Measurements from ENCODE around the gene TSGA10IP. TPM values are rescaled to one million over a fixed set of nuclear protein-coding genes. Genes with fewer than 3 reads are reported as not detected.

The TSGA10IP gene
- total and polyA plus RNA-seq, 5 donors from 2014 or later, result not detected

GRCh38 chr11:65979261-65979759 is 34.0 kb downstream of the TSGA10IP start:
- peaks cover 0 to 5% (median 0%) of the 10 kb centered on the region in 4 donors for H3K4me1 Mint-ChIP-seq
- Histone ChIP-seq H3K27ac (ENCODE audit: insufficient read depth, low read length, poor library complexity, severe bottlenecking) (no peak overlapping the region), H3K9me3 (ENCODE audit: control insufficient read depth in 2 of 2, low read length in 2 of 2) (no peaks in the 10 kb centered on the region), H3K27me3 (ENCODE audit: control insufficient read depth, insufficient read depth, low read length) (no peaks in the 10 kb centered on the region), H3K4me1 (ENCODE audit: control insufficient read depth, insufficient read depth, low read length, poor library complexity, severe bottlenecking) (no peaks in the 10 kb centered on the region), H3K4me3 (ENCODE audit: low read depth, low read length) (no peak overlapping the region), H3K36me3 (ENCODE audit: control insufficient read depth, insufficient read depth, low read length) (peaks cover 26% of the 10 kb centered on the region)
- H3K27ac Mint-ChIP-seq, result no peak overlapping the region
- H3K9me3 Mint-ChIP-seq, result peaks cover 0 to 1% (median 0%) of the 10 kb centered on the region in 7 donors
- H3K27me3 Mint-ChIP-seq, result no peaks in the 10 kb centered on the region
- ATAC-seq (ENCODE audit: low read depth in 2 of 2), result no peak
- H3K4me3 Mint-ChIP-seq, result no peak overlapping the region
- peaks cover 20% of the 10 kb centered on the region for H3K36me3 Mint-ChIP-seq
- DNase-seq, result no peak

DNA sequence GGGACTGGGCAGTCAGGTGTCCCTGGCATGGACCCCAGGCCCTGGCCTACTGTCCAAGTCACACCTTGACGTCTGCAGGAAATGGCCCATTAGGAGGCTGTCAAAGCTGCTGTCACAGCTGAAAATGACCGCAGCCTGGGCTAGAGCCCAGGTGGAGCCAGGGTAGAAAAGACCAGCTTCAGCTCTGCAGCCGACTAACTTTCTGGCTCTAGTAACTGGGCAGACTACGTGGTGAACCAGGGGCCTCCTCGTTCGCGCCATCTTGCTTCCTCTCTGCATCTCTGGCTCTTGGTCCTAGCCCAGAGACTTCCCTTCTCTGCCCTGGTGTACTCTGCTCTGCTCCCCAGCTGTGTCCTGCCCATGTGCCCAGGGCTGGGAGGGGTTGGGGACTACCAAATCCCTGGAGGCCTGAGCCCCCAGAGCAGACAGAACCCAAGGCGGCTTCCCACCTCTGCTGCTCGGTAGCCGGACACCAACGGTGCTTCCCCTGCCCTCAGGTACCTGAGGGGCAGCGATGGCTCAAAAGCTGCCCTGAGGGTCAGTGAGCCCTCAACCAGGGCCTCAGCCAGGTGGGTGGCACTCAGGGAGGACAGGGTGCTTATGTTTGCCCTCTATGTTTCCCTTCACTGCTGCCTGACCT is 35.9 kb downstream of the TSGA10IP start:
- Mint-ChIP-seq H3K4me3 (no peak overlapping the region), H3K4me1 (no peaks in the 10 kb centered on the region), H3K9me3 (peaks cover 0 to 1% (median 0%) of the 10 kb centered on the region in 7 donors), H3K36me3 (peaks cover 11% of the 10 kb centered on the region), H3K27ac (no peak overlapping the region), H3K27me3 (no peaks in the 10 kb centered on the region)
- ATAC-seq (ENCODE audit: low read depth in 2 of 2) (no peak), DNase-seq (no peak)
- H3K4me1 ChIP-seq (ENCODE audit: control insufficient read depth, insufficient read depth, low read length, poor library complexity, severe bottlenecking), result no peaks in the 10 kb centered on the region
- H3K36me3 ChIP-seq (ENCODE audit: control insufficient read depth, insufficient read depth, low read length), result peaks cover 26% of the 10 kb centered on the region
- no peak overlapping the region for H3K27ac ChIP-seq (ENCODE audit: insufficient read depth, low read length, poor library complexity, severe bottlenecking)
- H3K4me3 ChIP-seq (ENCODE audit: low read depth, low read length), result no peak overlapping the region
- no peaks in the 10 kb centered on the region for H3K27me3 ChIP-seq (ENCODE audit: control insufficient read depth, insufficient read depth, low read length)
- H3K9me3 ChIP-seq (ENCODE audit: control insufficient read depth in 2 of 2, low read length in 2 of 2), result no peaks in the 10 kb centered on the region

- H3K9me3 ChIP-seq (ENCODE audit: control insufficient read depth in 2 of 2, low read length in 2 of 2), result no peaks in the 10 kb centered on the region
- DNase-seq, result no peak
- H3K27ac Mint-ChIP-seq, result no peak overlapping the region
- H3K4me1 Mint-ChIP-seq, result no peaks in the 10 kb centered on the region
- no peak overlapping the region for H3K27ac ChIP-seq (ENCODE audit: insufficient read depth, low read length, poor library complexity, severe bottlenecking)
- ATAC-seq (ENCODE audit: low read depth in 2 of 2), result no peak
- no peaks in the 10 kb centered on the region for H3K27me3 Mint-ChIP-seq
- H3K27me3 ChIP-seq (ENCODE audit: control insufficient read depth, insufficient read depth, low read length), result no peaks in the 10 kb centered on the region
- no peak overlapping the region for H3K4me3 ChIP-seq (ENCODE audit: low read depth, low read length)
- H3K4me3 Mint-ChIP-seq, result no peak overlapping the region
- peaks cover 0 to 1% (median 0%) of the 10 kb centered on the region in 7 donors for H3K9me3 Mint-ChIP-seq
- peaks cover 8% of the 10 kb centered on the region for H3K36me3 Mint-ChIP-seq
- no peaks in the 10 kb centered on the region for H3K4me1 ChIP-seq (ENCODE audit: control insufficient read depth, insufficient read depth, low read length, poor library complexity, severe bottlenecking)
- peaks cover 19% of the 10 kb centered on the region for H3K36me3 ChIP-seq (ENCODE audit: control insufficient read depth, insufficient read depth, low read length)
These were observed 36.9 kb downstream of the TSGA10IP start for GRCh38 chr11:65981972-65982823.

GRCh38 chr11:65982824-65983588 is 37.7 kb downstream of the TSGA10IP start:
- H3K4me3 ChIP-seq (ENCODE audit: low read depth, low read length), result no peak overlapping the region
- no peak overlapping the region for H3K27ac ChIP-seq (ENCODE audit: insufficient read depth, low read length, poor library complexity, severe bottlenecking)
- H3K36me3 ChIP-seq (ENCODE audit: control insufficient read depth, insufficient read depth, low read length), result peaks cover 11% of the 10 kb centered on the region
- no peaks in the 10 kb centered on the region for H3K9me3 ChIP-seq (ENCODE audit: control insufficient read depth in 2 of 2, low read length in 2 of 2)
- H3K4me1 Mint-ChIP-seq, result peaks cover 0 to 2% (median 0%) of the 10 kb centered on the region in 4 donors
- H3K27me3 Mint-ChIP-seq, result no peaks in the 10 kb centered on the region
- H3K9me3 Mint-ChIP-seq, result peaks cover 0 to 1% (median 0%) of the 10 kb centered on the region in 7 donors
- ATAC-seq (ENCODE audit: low read depth in 2 of 2), result no peak
- H3K4me1 ChIP-seq (ENCODE audit: control insufficient read depth, insufficient read depth, low read length, poor library complexity, severe bottlenecking), result no peaks in the 10 kb centered on the region
- H3K27ac Mint-ChIP-seq, result peak overlapping the region in 1 of 3 donors; percentile 31
- no peak overlapping the region for H3K4me3 Mint-ChIP-seq
- no peaks in the 10 kb centered on the region for H3K27me3 ChIP-seq (ENCODE audit: control insufficient read depth, insufficient read depth, low read length)
- H3K36me3 Mint-ChIP-seq, result peaks cover 8% of the 10 kb centered on the region
- DNase-seq, result no peak

DNA sequence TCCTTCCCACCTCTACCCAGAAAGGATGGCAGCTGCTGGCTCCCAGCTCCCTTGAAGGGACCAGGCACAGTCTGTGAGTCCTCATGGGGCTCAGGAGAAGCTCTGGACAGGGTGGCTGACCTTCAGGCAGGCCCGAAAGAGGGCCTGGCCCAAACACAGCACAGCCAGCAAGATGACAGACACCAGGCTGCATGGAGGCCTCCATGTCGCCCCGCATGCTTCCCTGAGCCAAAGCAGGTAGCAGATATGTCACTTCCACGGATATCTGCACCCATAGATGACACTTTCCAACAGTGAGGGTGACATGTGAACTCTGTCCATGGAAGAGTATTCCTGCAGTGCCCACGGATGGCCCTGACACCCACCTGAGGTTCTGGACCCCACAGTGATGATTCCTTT is 38.3 kb downstream of the TSGA10IP start:
- Mint-ChIP-seq H3K4me1 (peaks cover 0 to 3% (median 0%) of the 10 kb centered on the region in 4 donors), H3K4me3 (no peak overlapping the region), H3K27ac (no peak overlapping the region), H3K36me3 (peaks cover 8% of the 10 kb centered on the region), H3K9me3 (peaks cover 0 to 1% (median 0%) of the 10 kb centered on the region in 7 donors), H3K27me3 (no peaks in the 10 kb centered on the region)
- Histone ChIP-seq H3K9me3 (ENCODE audit: control insufficient read depth in 2 of 2, low read length in 2 of 2) (no peaks in the 10 kb centered on the region), H3K4me1 (ENCODE audit: control insufficient read depth, insufficient read depth, low read length, poor library complexity, severe bottlenecking) (no peaks in the 10 kb centered on the region), H3K36me3 (ENCODE audit: control insufficient read depth, insufficient read depth, low read length) (peaks cover 7% of the 10 kb centered on the region), H3K4me3 (ENCODE audit: low read depth, low read length) (no peak overlapping the region), H3K27me3 (ENCODE audit: control insufficient read depth, insufficient read depth, low read length) (no peaks in the 10 kb centered on the region), H3K27ac (ENCODE audit: insufficient read depth, low read length, poor library complexity, severe bottlenecking) (no peak overlapping the region)
- ATAC-seq (ENCODE audit: low read depth in 2 of 2) (no peak), DNase-seq (no peak)

DNA sequence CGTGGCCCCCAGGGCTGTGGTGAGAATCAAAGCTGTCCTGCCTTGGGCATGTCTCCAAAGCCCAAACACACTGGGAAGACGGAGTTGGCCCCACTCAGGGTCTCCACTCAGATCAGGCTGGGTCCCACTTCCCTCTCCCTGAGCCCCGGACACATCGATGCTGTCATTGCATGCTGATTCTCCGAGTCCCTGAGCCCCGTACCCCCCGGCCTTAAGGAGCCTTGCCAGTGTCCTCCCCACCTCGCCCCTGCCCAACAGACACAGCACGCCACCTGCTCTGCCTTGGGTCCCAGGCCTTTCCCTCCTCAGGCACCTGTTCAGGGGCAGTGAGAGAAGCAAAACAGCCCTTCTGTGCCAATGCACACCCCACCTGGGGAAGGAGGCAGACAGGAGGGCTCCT is 42.1 kb downstream of the TSGA10IP start:
- Mint-ChIP-seq H3K36me3 (no peaks in the 10 kb centered on the region), H3K9me3 (peaks cover 0 to under 1% (median 0%) of the 10 kb centered on the region in 7 donors), H3K4me1 (peaks cover 5 to 8% (median 6%) of the 10 kb centered on the region in 4 donors), H3K4me3 (no peak overlapping the region), H3K27ac (no peak overlapping the region), H3K27me3 (no peaks in the 10 kb centered on the region)
- DNase-seq, result no peak
- Histone ChIP-seq H3K27ac (ENCODE audit: insufficient read depth, low read length, poor library complexity, severe bottlenecking) (no peak overlapping the region), H3K27me3 (ENCODE audit: control insufficient read depth, insufficient read depth, low read length) (no peaks in the 10 kb centered on the region), H3K9me3 (ENCODE audit: control insufficient read depth in 2 of 2, low read length in 2 of 2) (no peaks in the 10 kb centered on the region), H3K36me3 (ENCODE audit: control insufficient read depth, insufficient read depth, low read length) (no peaks in the 10 kb centered on the region), H3K4me3 (ENCODE audit: low read depth, low read length) (no peak overlapping the region), H3K4me1 (ENCODE audit: control insufficient read depth, insufficient read depth, low read length, poor library complexity, severe bottlenecking) (no peaks in the 10 kb centered on the region)
- no peak for ATAC-seq (ENCODE audit: low read depth in 2 of 2)

DNA sequence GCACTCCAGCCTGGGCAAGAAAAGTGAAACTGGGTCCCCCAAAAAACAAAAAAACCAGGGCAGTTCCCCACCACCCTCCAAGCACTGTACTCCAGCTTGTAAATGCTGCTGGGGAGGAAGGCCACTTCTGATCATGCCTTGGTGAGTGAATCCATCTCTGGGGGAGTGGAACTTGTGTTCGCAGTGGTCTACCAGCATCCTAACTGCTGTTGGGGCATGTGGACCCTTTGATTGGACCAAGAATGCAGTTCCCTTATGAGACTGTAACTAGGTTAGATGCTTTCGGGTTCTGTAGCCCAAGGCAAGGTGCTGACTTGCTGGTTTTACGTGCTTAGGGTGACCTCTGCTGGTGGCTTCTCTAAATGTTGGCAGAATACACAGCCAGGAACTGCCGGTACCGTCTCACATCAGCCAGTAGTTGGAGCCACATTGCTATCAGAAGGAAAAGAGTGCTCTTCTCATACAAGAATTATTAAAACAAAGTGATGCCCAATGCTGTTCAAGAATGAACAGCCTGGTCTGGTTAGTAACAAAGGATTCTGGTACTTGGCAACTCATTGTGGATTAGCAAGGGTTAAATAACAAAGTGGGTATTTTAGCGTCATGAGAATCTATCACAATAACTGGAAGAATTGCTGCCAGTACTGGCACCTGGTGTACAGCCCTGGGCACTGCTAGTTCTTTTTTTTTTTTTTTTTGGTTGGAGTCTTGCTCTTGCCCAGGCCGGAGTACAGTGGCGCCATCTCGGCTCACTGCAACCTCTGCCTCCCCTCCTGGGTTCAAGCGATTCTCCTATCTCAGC is 43.7 kb downstream of the TSGA10IP start:
- DNase-seq, result peak; percentile 86 to 97 (median 94)
- peak overlapping the region in 1 of 4 donors; percentile 3 for H3K4me3 Mint-ChIP-seq
- no peaks in the 10 kb centered on the region for H3K36me3 ChIP-seq (ENCODE audit: control insufficient read depth, insufficient read depth, low read length)
- H3K4me3 ChIP-seq (ENCODE audit: low read depth, low read length), result no peak overlapping the region
- no peaks in the 10 kb centered on the region for H3K9me3 ChIP-seq (ENCODE audit: control insufficient read depth in 2 of 2, low read length in 2 of 2)
- H3K27me3 Mint-ChIP-seq, result no peaks in the 10 kb centered on the region
- peak overlapping the region; percentile 48 to 77 (median 66) for H3K27ac Mint-ChIP-seq
- peak; percentile 99 to 100 for ATAC-seq (ENCODE audit: low read depth in 2 of 2)
- peaks cover 5 to 8% (median 6%) of the 10 kb centered on the region in 4 donors for H3K4me1 Mint-ChIP-seq
- peak overlapping the region; percentile 55 for H3K27ac ChIP-seq (ENCODE audit: insufficient read depth, low read length, poor library complexity, severe bottlenecking)
- no peaks in the 10 kb centered on the region for H3K27me3 ChIP-seq (ENCODE audit: control insufficient read depth, insufficient read depth, low read length)
- no peaks in the 10 kb centered on the region for H3K36me3 Mint-ChIP-seq
- peaks cover 0 to 3% (median 0%) of the 10 kb centered on the region in 7 donors for H3K9me3 Mint-ChIP-seq
- H3K4me1 ChIP-seq (ENCODE audit: control insufficient read depth, insufficient read depth, low read length, poor library complexity, severe bottlenecking), result no peaks in the 10 kb centered on the region

Data from CD4-positive, CD25-positive, alpha-beta regulatory T cell (primary cell).